HL-60 (cell line): Measurements from ENCODE around the gene C6orf136.

Experiments
- DNase-seq, 2 experiments: peaks; one replicate each; pipeline ENCODE4 v3.0.0-alpha.2; 2010 to 2020; ENCODE audit warnings: low read depth in 1 of 2, low spot score in 1 of 2
- H3K27ac ChIP-seq: fragments of 250-450 bp; sonication (Bioruptor Pico); replicated peaks from 2 replicates; pipeline ENCODE4 v1.5.1; 2020; ENCODE audit warnings: mild to moderate bottlenecking, moderate library complexity
- H3K27me3 ChIP-seq: fragments of 250-450 bp; sonication (Bioruptor Pico); 2 replicates; pipeline ENCODE4 v1.5.1; 2021; ENCODE audit warnings: mild to moderate bottlenecking, moderate library complexity; ENCODE audit not compliant: insufficient read depth, poor library complexity, severe bottlenecking
- H3K4me3 ChIP-seq: replicated peaks from 2 replicates; pipeline ENCODE4 v1.5.1; 2011; ENCODE audit warnings: mild to moderate bottlenecking, control low read depth, low read length; ENCODE audit not compliant: insufficient read depth
- GABPA ChIP-seq: IDR thresholded peaks from 2 replicates; pipeline ENCODE4 v1.6.1; 2012; ENCODE audit warnings: low read depth
- POLR2AphosphoS5 ChIP-seq: IDR thresholded peaks from 2 replicates; pipeline ENCODE4 v1.6.1; 2012; ENCODE audit warnings: low read depth
- SPI1 ChIP-seq: IDR thresholded peaks from 2 replicates; pipeline ENCODE4 v1.6.1; 2012; ENCODE audit warnings: low read depth, mild to moderate bottlenecking, borderline replicate concordance
- TF ChIP-seq, protein P1 (sequence below): IDR thresholded peaks from 2 replicates; pipeline ENCODE4 v1.6.1; 2012; ENCODE audit warnings: low read depth; ENCODE audit not compliant: insufficient replicate concordance
- TF ChIP-seq, protein P2 (sequence below): IDR thresholded peaks from one replicate; pipeline ENCODE4 v1.5.1; 2011; ENCODE audit warnings: low read length, control low read depth, inconsistent platforms; ENCODE audit not compliant: insufficient read depth

The C6orf136 gene

GRCh38 chr6:30682143-30683117, 35.5 kb downstream of the C6orf136 start:
- TF ChIP-seq, protein P1, sequence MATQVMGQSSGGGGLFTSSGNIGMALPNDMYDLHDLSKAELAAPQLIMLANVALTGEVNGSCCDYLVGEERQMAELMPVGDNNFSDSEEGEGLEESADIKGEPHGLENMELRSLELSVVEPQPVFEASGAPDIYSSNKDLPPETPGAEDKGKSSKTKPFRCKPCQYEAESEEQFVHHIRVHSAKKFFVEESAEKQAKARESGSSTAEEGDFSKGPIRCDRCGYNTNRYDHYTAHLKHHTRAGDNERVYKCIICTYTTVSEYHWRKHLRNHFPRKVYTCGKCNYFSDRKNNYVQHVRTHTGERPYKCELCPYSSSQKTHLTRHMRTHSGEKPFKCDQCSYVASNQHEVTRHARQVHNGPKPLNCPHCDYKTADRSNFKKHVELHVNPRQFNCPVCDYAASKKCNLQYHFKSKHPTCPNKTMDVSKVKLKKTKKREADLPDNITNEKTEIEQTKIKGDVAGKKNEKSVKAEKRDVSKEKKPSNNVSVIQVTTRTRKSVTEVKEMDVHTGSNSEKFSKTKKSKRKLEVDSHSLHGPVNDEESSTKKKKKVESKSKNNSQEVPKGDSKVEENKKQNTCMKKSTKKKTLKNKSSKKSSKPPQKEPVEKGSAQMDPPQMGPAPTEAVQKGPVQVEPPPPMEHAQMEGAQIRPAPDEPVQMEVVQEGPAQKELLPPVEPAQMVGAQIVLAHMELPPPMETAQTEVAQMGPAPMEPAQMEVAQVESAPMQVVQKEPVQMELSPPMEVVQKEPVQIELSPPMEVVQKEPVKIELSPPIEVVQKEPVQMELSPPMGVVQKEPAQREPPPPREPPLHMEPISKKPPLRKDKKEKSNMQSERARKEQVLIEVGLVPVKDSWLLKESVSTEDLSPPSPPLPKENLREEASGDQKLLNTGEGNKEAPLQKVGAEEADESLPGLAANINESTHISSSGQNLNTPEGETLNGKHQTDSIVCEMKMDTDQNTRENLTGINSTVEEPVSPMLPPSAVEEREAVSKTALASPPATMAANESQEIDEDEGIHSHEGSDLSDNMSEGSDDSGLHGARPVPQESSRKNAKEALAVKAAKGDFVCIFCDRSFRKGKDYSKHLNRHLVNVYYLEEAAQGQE: peak; percentile 63
- TF ChIP-seq SPI1: peak; percentile 80
- TF ChIP-seq GABPA: peak; percentile 85
- TF ChIP-seq, protein P2, sequence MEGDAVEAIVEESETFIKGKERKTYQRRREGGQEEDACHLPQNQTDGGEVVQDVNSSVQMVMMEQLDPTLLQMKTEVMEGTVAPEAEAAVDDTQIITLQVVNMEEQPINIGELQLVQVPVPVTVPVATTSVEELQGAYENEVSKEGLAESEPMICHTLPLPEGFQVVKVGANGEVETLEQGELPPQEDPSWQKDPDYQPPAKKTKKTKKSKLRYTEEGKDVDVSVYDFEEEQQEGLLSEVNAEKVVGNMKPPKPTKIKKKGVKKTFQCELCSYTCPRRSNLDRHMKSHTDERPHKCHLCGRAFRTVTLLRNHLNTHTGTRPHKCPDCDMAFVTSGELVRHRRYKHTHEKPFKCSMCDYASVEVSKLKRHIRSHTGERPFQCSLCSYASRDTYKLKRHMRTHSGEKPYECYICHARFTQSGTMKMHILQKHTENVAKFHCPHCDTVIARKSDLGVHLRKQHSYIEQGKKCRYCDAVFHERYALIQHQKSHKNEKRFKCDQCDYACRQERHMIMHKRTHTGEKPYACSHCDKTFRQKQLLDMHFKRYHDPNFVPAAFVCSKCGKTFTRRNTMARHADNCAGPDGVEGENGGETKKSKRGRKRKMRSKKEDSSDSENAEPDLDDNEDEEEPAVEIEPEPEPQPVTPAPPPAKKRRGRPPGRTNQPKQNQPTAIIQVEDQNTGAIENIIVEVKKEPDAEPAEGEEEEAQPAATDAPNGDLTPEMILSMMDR: no peak
- TF ChIP-seq POLR2AphosphoS5: peak; percentile 99
- peak; percentile 96 to 99 for DNase-seq
- H3K27ac ChIP-seq: peak overlapping the region; percentile 94
- peak overlapping the region; percentile 60 for H3K4me3 ChIP-seq
- no peaks in the 10 kb centered on the region for H3K27me3 ChIP-seq

DNA sequence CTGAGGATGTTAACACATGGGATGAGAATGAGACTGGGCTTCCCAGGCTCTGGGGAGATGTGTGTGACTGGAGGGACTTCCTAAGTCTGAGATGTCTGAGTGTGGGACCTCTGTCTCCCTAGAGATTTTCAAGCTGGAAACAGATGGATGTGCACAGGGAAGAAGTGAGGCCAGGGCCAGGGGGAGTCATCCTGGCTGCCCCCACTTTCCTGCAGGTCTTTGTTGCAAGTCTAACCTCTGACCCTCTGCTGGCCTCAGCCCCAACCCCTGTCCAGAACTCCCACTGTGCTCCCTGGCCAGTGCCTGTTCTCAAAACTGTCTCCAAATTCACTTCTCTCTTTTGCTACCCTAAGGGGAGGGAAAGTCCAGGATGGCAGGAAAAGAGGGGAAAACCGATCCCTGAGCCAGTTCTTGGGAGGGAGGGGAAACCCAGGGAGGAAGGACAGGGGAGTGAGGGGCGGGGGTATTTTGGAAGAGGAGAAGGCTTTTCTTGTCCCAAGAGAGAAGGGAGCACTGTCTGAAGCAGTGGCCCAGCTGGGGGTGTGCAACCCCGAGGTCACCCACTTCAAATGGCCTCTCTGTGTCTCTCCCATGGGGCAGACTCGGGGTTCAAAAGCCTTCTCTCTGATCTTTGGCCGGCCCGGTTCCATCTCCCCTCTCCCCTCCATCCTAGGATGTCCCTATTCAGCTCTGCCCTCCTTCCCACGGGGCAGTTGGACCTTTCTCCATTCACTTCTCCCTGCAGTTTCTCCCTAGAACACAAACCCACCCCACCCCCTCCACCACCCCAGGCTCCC, 36.4 kb downstream of the C6orf136 start:
- no peak for DNase-seq
- no peaks in the 10 kb centered on the region for H3K27me3 ChIP-seq
- peak overlapping the region; percentile 94 for H3K27ac ChIP-seq
- TF ChIP-seq SPI1: peak; percentile 38; the same call in 1 of the 2 replicates
- TF ChIP-seq, protein P1: no peak
- H3K4me3 ChIP-seq: peak overlapping the region; percentile 60

GRCh38 chr6:30683980-30684338, 37.0 kb downstream of the C6orf136 start:
- peak overlapping the region; percentile 60 for H3K4me3 ChIP-seq
- DNase-seq: peak in 1 of 2 experiments; percentile 13
- peak overlapping the region; percentile 94 for H3K27ac ChIP-seq
- H3K27me3 ChIP-seq: no peaks in the 10 kb centered on the region
- no peak for TF ChIP-seq GABPA
- TF ChIP-seq, protein P2: no peak
- TF ChIP-seq, protein P1: no peak
- TF ChIP-seq SPI1: no peak
- no peak for TF ChIP-seq POLR2AphosphoS5
